CD14-positive monocyte (primary cell): Measurements from ENCODE around the gene ROR1. TPM values are rescaled to one million over a fixed set of nuclear protein-coding genes. Genes with fewer than 3 reads are reported as not detected.

ENCODE experiments used
- DNase-seq, 3 donors: peaks; one replicate each; pipeline ENCODE4 v3.0.0-alpha.2; 2011 to 2022
- H2AFZ ChIP-seq: 2 replicates; pipeline ENCODE4 v1.6.0; 2012; ENCODE audit warnings: mild to moderate bottlenecking, low read depth, low read length, inconsistent platforms; ENCODE audit not compliant: insufficient read depth, poor library complexity, severe bottlenecking
- H3K27ac ChIP-seq, 2 donors: 1 replicate in 1 of 2; 2 replicates in 1 of 2; pipeline ENCODE4 v1.5.1; 2012 to 2013; ENCODE audit warnings: low read length in 2 of 2, control low read depth in 1 of 2, inconsistent platforms in 1 of 2, low read depth in 1 of 2, mild to moderate bottlenecking in 1 of 2
- H3K27me3 ChIP-seq, 2 donors: one replicate each; pipeline versions ENCODE4 v1.6.0 to v1.6.1; 2011 to 2013; ENCODE audit warnings: low read length in 2 of 2; ENCODE audit not compliant: control insufficient read depth in 2 of 2, insufficient read depth in 2 of 2
- H3K36me3 ChIP-seq, 2 donors: replicated peaks in 1 of 2; 1 replicate in 1 of 2; 2 replicates in 1 of 2; pipeline versions ENCODE4 v1.5.1 to v1.6.1; 2012 to 2013; ENCODE audit warnings: low read length in 2 of 2, control low read depth in 1 of 2, inconsistent platforms in 1 of 2, mild to moderate bottlenecking in 1 of 2; ENCODE audit not compliant: insufficient read depth in 2 of 2, control insufficient read depth in 1 of 2
- H3K4me1 ChIP-seq, 2 donors: 1 replicate in 1 of 2; 2 replicates in 1 of 2; pipeline versions ENCODE4 v1.5.1 to v1.6.1; 2012 to 2013; ENCODE audit warnings: low read length in 2 of 2, control low read depth in 1 of 2, inconsistent platforms in 1 of 2, mild to moderate bottlenecking in 1 of 2, moderate library complexity in 1 of 2; ENCODE audit not compliant: insufficient read depth in 2 of 2, control insufficient read depth in 1 of 2
- H3K4me2 ChIP-seq: replicated peaks from 2 replicates; pipeline ENCODE3; 2012; ENCODE audit warnings: low read length, moderate library complexity, mild to moderate bottlenecking; ENCODE audit not compliant: poor library complexity, severe bottlenecking; ENCODE audit errors: extremely low read depth
- H3K4me3 ChIP-seq, 3 experiments: fragments of 200-600 bp in 1 of 3; sonication (generic) in 1 of 3; replicated peaks in 1 of 3; 1 replicate in 2 of 3; 2 replicates in 1 of 3; pipeline ENCODE4 v1.5.1; 2011 to 2013; ENCODE audit warnings: low read length in 3 of 3, mild to moderate bottlenecking in 3 of 3, control low read depth in 2 of 3, low read depth in 2 of 3, inconsistent platforms in 1 of 3, moderate library complexity in 1 of 3
- H3K79me2 ChIP-seq: 2 replicates; pipeline ENCODE4 v1.6.0; 2012; ENCODE audit warnings: mild to moderate bottlenecking, control low read depth, inconsistent platforms, low read length, moderate library complexity; ENCODE audit not compliant: insufficient read depth
- H3K9ac ChIP-seq: 2 replicates; pipeline ENCODE4 v1.6.0; 2017; ENCODE audit warnings: low read length, mild to moderate bottlenecking; ENCODE audit not compliant: insufficient read depth, poor library complexity, severe bottlenecking
- H3K9me3 ChIP-seq, 2 donors: replicated peaks in 1 of 2; 1 replicate in 1 of 2; 2 replicates in 1 of 2; pipeline versions ENCODE4 v1.5.1 to v1.6.1; 2012 to 2013; ENCODE audit warnings: low read length in 2 of 2, control low read depth in 1 of 2; ENCODE audit not compliant: control insufficient read depth in 1 of 2, insufficient read depth in 1 of 2
- H4K20me1 ChIP-seq: 2 replicates; pipeline ENCODE4 v1.6.0; 2012; ENCODE audit warnings: mild to moderate bottlenecking, low read length, control low read depth, moderate library complexity; ENCODE audit not compliant: insufficient read depth
- H3K27ac Mint-ChIP-seq, 7 donors: one replicate each; pipeline ENCODE4 v1.8.0; 2020; ENCODE audit warnings: mild to moderate bottlenecking in 7 of 7, mixed read lengths in 7 of 7, moderate library complexity in 6 of 7, inconsistent platforms in 2 of 7
- H3K27me3 Mint-ChIP-seq, 3 donors: one replicate each; pipeline ENCODE4 v1.8.0; 2021 to 2022; ENCODE audit warnings: low read depth in 3 of 3, mild to moderate bottlenecking in 3 of 3, mixed read lengths in 3 of 3, moderate library complexity in 3 of 3, inconsistent platforms in 1 of 3
- H3K36me3 Mint-ChIP-seq, 2 donors: one replicate each; pipeline ENCODE4 v1.8.0; 2020; ENCODE audit warnings: mixed read lengths in 2 of 2, inconsistent platforms in 1 of 2, mild to moderate bottlenecking in 1 of 2
- H3K4me1 Mint-ChIP-seq: one replicate; pipeline ENCODE4 v1.8.0; 2020; ENCODE audit warnings: mild to moderate bottlenecking, mixed read lengths
- H3K4me3 Mint-ChIP-seq, 2 donors: one replicate each; pipeline ENCODE4 v1.8.0; 2020; ENCODE audit warnings: mild to moderate bottlenecking in 2 of 2, mixed read lengths in 2 of 2, moderate library complexity in 1 of 2
- H3K9me3 Mint-ChIP-seq, 7 donors: one replicate each; pipeline ENCODE4 v1.8.0; 2020 to 2022; ENCODE audit warnings: mixed read lengths in 7 of 7, mild to moderate bottlenecking in 6 of 7, moderate library complexity in 6 of 7, inconsistent platforms in 2 of 7
- CTCF ChIP-seq: fragments of 200-600 bp; IDR thresholded peaks from one replicate; pipeline ENCODE4 v1.8.0; 2022; ENCODE audit warnings: antibody characterized with exemption, mild to moderate bottlenecking
- WGBS: methylation state at CpG from one replicate; pipeline ENCODE4 v1.1.5; 2013; ENCODE audit warnings: missing lambda C conversion rate; ENCODE audit not compliant: insufficient coverage; 5-methylcytosine and 5-hydroxymethylcytosine counted together
- intact Hi-C, 2 donors: fragments of 100-400 bp; cut with micrococcal nuclease; formaldehyde crosslinking; loops; one replicate each; pipeline versions ENCODE4 v1.15.0 to v1.15.1; 2023
- polyA plus RNA-seq, 3 donors: library from polyadenylated mRNA; depleted of rRNA in 1 of 3; unstranded in 2 of 3; stranded (reverse) in 1 of 3; fragments of 300-500 nt in 2 of 3; fragments of >200 nt in 1 of 3; fragmentation: Illumina TruSeq in 2 of 3; gene quantifications; 1 replicate in 2 of 3; 2 replicates in 1 of 3; pipeline ENCODE4 v1.2.3, GENCODE V29; 2012 to 2021

The ROR1 gene
- polyA plus RNA-seq, 3 donors: not detected

GRCh38 chr1:64107118-64107519, 333.3 kb downstream of the ROR1 start:
- Histone ChIP-seq H3K36me3 (no peaks in the 10 kb centered on the region), H3K27ac (no peak overlapping the region), H2AFZ (no peak overlapping the region), H3K27me3 (no peaks in the 10 kb centered on the region), H4K20me1 (no peaks in the 10 kb centered on the region), H3K4me3 (no peak overlapping the region), H3K79me2 (no peaks in the 10 kb centered on the region), H3K9ac (no peak overlapping the region), H3K4me1 (no peaks in the 10 kb centered on the region), H3K9me3 (no peaks in the 10 kb centered on the region), H3K4me2 (no peak overlapping the region)
- TF ChIP-seq CTCF: no peak
- WGBS: no CpG with 5 or more reads among the region's 4 CpGs
- no peak overlapping the region for H3K27ac Mint-ChIP-seq
- H3K4me1 Mint-ChIP-seq: no peaks in the 10 kb centered on the region
- no peak overlapping the region for H3K4me3 Mint-ChIP-seq
- DNase-seq: no peak
- H3K36me3 Mint-ChIP-seq: no peaks in the 10 kb centered on the region
- peaks cover 0 to 2% (median 0%) of the 10 kb centered on the region in 7 donors for H3K9me3 Mint-ChIP-seq
- peaks cover 2 to 3% (median 3%) of the 10 kb centered on the region in 3 donors for H3K27me3 Mint-ChIP-seq
- intact Hi-C loops: no loop called here

GRCh38 chr1:64107632-64108031, 333.8 kb downstream of the ROR1 start:
- Histone ChIP-seq H3K4me2 (no peak overlapping the region), H3K9ac (no peak overlapping the region), H2AFZ (no peak overlapping the region), H3K36me3 (no peaks in the 10 kb centered on the region), H3K27me3 (no peaks in the 10 kb centered on the region), H4K20me1 (no peaks in the 10 kb centered on the region), H3K9me3 (no peaks in the 10 kb centered on the region), H3K4me1 (no peaks in the 10 kb centered on the region), H3K4me3 (no peak overlapping the region), H3K27ac (no peak overlapping the region), H3K79me2 (no peaks in the 10 kb centered on the region)
- no peak for TF ChIP-seq CTCF
- no peak overlapping the region for H3K27ac Mint-ChIP-seq
- peaks cover 0 to 2% (median 0%) of the 10 kb centered on the region in 7 donors for H3K9me3 Mint-ChIP-seq
- H3K4me3 Mint-ChIP-seq: no peak overlapping the region
- DNase-seq: no peak
- H3K4me1 Mint-ChIP-seq: no peaks in the 10 kb centered on the region
- no CpG with 5 or more reads among the region's 2 CpGs for WGBS
- intact Hi-C loops: no loop called here
- no peaks in the 10 kb centered on the region for H3K36me3 Mint-ChIP-seq
- H3K27me3 Mint-ChIP-seq: peaks cover 2 to 3% (median 3%) of the 10 kb centered on the region in 3 donors
